Measurements from ENCODE around the gene TBXAS1. TPM values are rescaled to one million over a fixed set of nuclear protein-coding genes. Genes with fewer than 3 reads are reported as not detected.

TBXAS1 gene
- total and polyA plus RNA-seq, 4 donors, result 5.5 to 24.5 (median 16.9) TPM

- Histone ChIP-seq H3K4me3 (ENCODE audit: low read length in 2 of 2) (no peak overlapping the region), H3K27ac (ENCODE audit: low read depth in 1 of 2, low read length in 2 of 2) (no peak overlapping the region), H3K36me3 (ENCODE audit: control insufficient read depth in 1 of 2, insufficient read depth in 2 of 2, low read length in 1 of 2) (no peaks in the 10 kb centered on the region), H3K27me3 (ENCODE audit: control insufficient read depth in 1 of 2, insufficient read depth in 2 of 2, low read length in 1 of 2) (no peaks in the 10 kb centered on the region), H3K4me1 (ENCODE audit: control insufficient read depth in 1 of 2, insufficient read depth in 2 of 2, low read length in 2 of 2) (no peaks in the 10 kb centered on the region), H3K9me3 (ENCODE audit: control insufficient read depth, low read length) (no peaks in the 10 kb centered on the region)
- intact Hi-C loops (cut with DNase I), result no loop called here
- ATAC-seq (ENCODE audit: low FRiP score) (no peak), DNase-seq (peak in 1 of 2 donors; percentile 53)
- WGBS, 2 donors, result 89 to 90% methylated on average over 4 of the region's 4 CpGs
Observed at GRCh38 chr7:139820089-139820488, 9.0 kb upstream of the TBXAS1 start.

- ATAC-seq (ENCODE audit: low FRiP score), result no peak
- H3K9me3 ChIP-seq (ENCODE audit: control insufficient read depth, low read length), result no peaks in the 10 kb centered on the region
- no peak overlapping the region for H3K4me3 ChIP-seq (ENCODE audit: low read length in 2 of 2)
- 84 to 87% methylated on average over 14 of the region's 14 CpGs for WGBS, 2 donors
- no peak for DNase-seq
- H3K4me1 ChIP-seq (ENCODE audit: control insufficient read depth in 1 of 2, insufficient read depth in 2 of 2, low read length in 2 of 2), result no peaks in the 10 kb centered on the region
- intact Hi-C loops (cut with DNase I), result no loop called here
- no peaks in the 10 kb centered on the region for H3K36me3 ChIP-seq (ENCODE audit: control insufficient read depth in 1 of 2, insufficient read depth in 2 of 2, low read length in 1 of 2)
- H3K27ac ChIP-seq (ENCODE audit: low read depth in 1 of 2, low read length in 2 of 2), result no peak overlapping the region
- H3K27me3 ChIP-seq (ENCODE audit: control insufficient read depth in 1 of 2, insufficient read depth in 2 of 2, low read length in 1 of 2), result no peaks in the 10 kb centered on the region
Observed at GRCh38 chr7:139821349-139822105, 7.5 kb upstream of the TBXAS1 start.

- DNase-seq, result no peak
- Histone ChIP-seq H3K36me3 (ENCODE audit: control insufficient read depth in 1 of 2, insufficient read depth in 2 of 2, low read length in 1 of 2) (no peaks in the 10 kb centered on the region), H3K27ac (ENCODE audit: low read depth in 1 of 2, low read length in 2 of 2) (no peak overlapping the region), H3K4me3 (ENCODE audit: low read length in 2 of 2) (no peak overlapping the region), H3K27me3 (ENCODE audit: control insufficient read depth in 1 of 2, insufficient read depth in 2 of 2, low read length in 1 of 2) (no peaks in the 10 kb centered on the region), H3K4me1 (ENCODE audit: control insufficient read depth in 1 of 2, insufficient read depth in 2 of 2, low read length in 2 of 2) (no peaks in the 10 kb centered on the region), H3K9me3 (ENCODE audit: control insufficient read depth, low read length) (no peaks in the 10 kb centered on the region)
- ATAC-seq (ENCODE audit: low FRiP score), result no peak
- 95 to 97% methylated on average over 9 of the region's 9 CpGs for WGBS, 2 donors
- intact Hi-C loops (cut with DNase I), result no loop called here
Observed at GRCh38 chr7:139822855-139823254, 6.2 kb upstream of the TBXAS1 start.

GRCh38 chr7:139823959-139824521 is 5.0 kb upstream of the TBXAS1 start:
- no peaks in the 10 kb centered on the region for H3K4me1 ChIP-seq (ENCODE audit: control insufficient read depth in 1 of 2, insufficient read depth in 2 of 2, low read length in 2 of 2)

GRCh38 chr7:139825666-139826290 is 3.3 kb upstream of the TBXAS1 start:
- Histone ChIP-seq H3K4me1 (ENCODE audit: control insufficient read depth in 1 of 2, insufficient read depth in 2 of 2, low read length in 2 of 2) (no peaks in the 10 kb centered on the region), H3K27me3 (ENCODE audit: control insufficient read depth in 1 of 2, insufficient read depth in 2 of 2, low read length in 1 of 2) (no peaks in the 10 kb centered on the region), H3K36me3 (ENCODE audit: control insufficient read depth in 1 of 2, insufficient read depth in 2 of 2, low read length in 1 of 2) (no peaks in the 10 kb centered on the region), H3K27ac (ENCODE audit: low read depth in 1 of 2, low read length in 2 of 2) (no peak overlapping the region), H3K9me3 (ENCODE audit: control insufficient read depth, low read length) (no peaks in the 10 kb centered on the region), H3K4me3 (ENCODE audit: low read length in 2 of 2) (no peak overlapping the region)
- ATAC-seq (ENCODE audit: low FRiP score), result no peak
- DNase-seq, result no peak
- intact Hi-C loops (cut with DNase I), result no loop called here
- 64 to 73% methylated on average over 9 of the region's 9 CpGs for WGBS, 2 donors

More at GRCh38 chr7:139823959-139824521, 5.0 kb upstream of the TBXAS1 start:
- no peaks in the 10 kb centered on the region for H3K36me3 ChIP-seq (ENCODE audit: control insufficient read depth in 1 of 2, insufficient read depth in 2 of 2, low read length in 1 of 2)
- H3K9me3 ChIP-seq (ENCODE audit: control insufficient read depth, low read length), result no peaks in the 10 kb centered on the region
- no peaks in the 10 kb centered on the region for H3K27me3 ChIP-seq (ENCODE audit: control insufficient read depth in 1 of 2, insufficient read depth in 2 of 2, low read length in 1 of 2)
- H3K4me3 ChIP-seq (ENCODE audit: low read length in 2 of 2), result no peak overlapping the region
- WGBS, 2 donors, result 44 to 48% methylated on average over 8 of the region's 8 CpGs
- DNase-seq, result no peak
- intact Hi-C loops (cut with DNase I), result no loop called here
- ATAC-seq (ENCODE audit: low FRiP score), result no peak
- no peak overlapping the region for H3K27ac ChIP-seq (ENCODE audit: low read depth in 1 of 2, low read length in 2 of 2)

- intact Hi-C loops (cut with DNase I), result no loop called here
- Histone ChIP-seq H3K27me3 (ENCODE audit: control insufficient read depth in 1 of 2, insufficient read depth in 2 of 2, low read length in 1 of 2) (no peaks in the 10 kb centered on the region), H3K4me1 (ENCODE audit: control insufficient read depth in 1 of 2, insufficient read depth in 2 of 2, low read length in 2 of 2) (no peaks in the 10 kb centered on the region), H3K4me3 (ENCODE audit: low read length in 2 of 2) (no peak overlapping the region), H3K36me3 (ENCODE audit: control insufficient read depth in 1 of 2, insufficient read depth in 2 of 2, low read length in 1 of 2) (no peaks in the 10 kb centered on the region), H3K9me3 (ENCODE audit: control insufficient read depth, low read length) (no peaks in the 10 kb centered on the region), H3K27ac (ENCODE audit: low read depth in 1 of 2, low read length in 2 of 2) (no peak overlapping the region)
- ATAC-seq (ENCODE audit: low FRiP score) (no peak), DNase-seq (no peak)
Observed at GRCh38 chr7:139827042-139827441, 2.0 kb upstream of the TBXAS1 start.

GRCh38 chr7:139828446-139828845 is 618 bp upstream of the TBXAS1 start:
- no peak for ATAC-seq (ENCODE audit: low FRiP score)
- Histone ChIP-seq H3K4me3 (ENCODE audit: low read length in 2 of 2) (no peak overlapping the region), H3K27ac (ENCODE audit: low read depth in 1 of 2, low read length in 2 of 2) (no peak overlapping the region), H3K4me1 (ENCODE audit: control insufficient read depth in 1 of 2, insufficient read depth in 2 of 2, low read length in 2 of 2) (no peaks in the 10 kb centered on the region), H3K9me3 (ENCODE audit: control insufficient read depth, low read length) (no peaks in the 10 kb centered on the region), H3K27me3 (ENCODE audit: control insufficient read depth in 1 of 2, insufficient read depth in 2 of 2, low read length in 1 of 2) (no peaks in the 10 kb centered on the region), H3K36me3 (ENCODE audit: control insufficient read depth in 1 of 2, insufficient read depth in 2 of 2, low read length in 1 of 2) (no peaks in the 10 kb centered on the region)
- DNase-seq, result no peak
- intact Hi-C loops (cut with DNase I), result no loop called here
- WGBS, 2 donors, result 92 to 95% methylated on average over 2 of the region's 2 CpGs

- no peak for DNase-seq
- no peaks in the 10 kb centered on the region for H3K27me3 ChIP-seq (ENCODE audit: control insufficient read depth in 1 of 2, insufficient read depth in 2 of 2, low read length in 1 of 2)
- WGBS, 2 donors, result 45 to 62% methylated on average over 3 of the region's 3 CpGs
- H3K27ac ChIP-seq (ENCODE audit: low read depth in 1 of 2, low read length in 2 of 2), result no peak overlapping the region
- no peak for ATAC-seq (ENCODE audit: low FRiP score)
- H3K4me1 ChIP-seq (ENCODE audit: control insufficient read depth in 1 of 2, insufficient read depth in 2 of 2, low read length in 2 of 2), result no peaks in the 10 kb centered on the region
- H3K4me3 ChIP-seq (ENCODE audit: low read length in 2 of 2), result no peak overlapping the region
- H3K36me3 ChIP-seq (ENCODE audit: control insufficient read depth in 1 of 2, insufficient read depth in 2 of 2, low read length in 1 of 2), result no peaks in the 10 kb centered on the region
- intact Hi-C loops (cut with DNase I), result no loop called here
- no peaks in the 10 kb centered on the region for H3K9me3 ChIP-seq (ENCODE audit: control insufficient read depth, low read length)
Observed at GRCh38 chr7:139829775-139830117, 682 bp downstream of the TBXAS1 start.

GRCh38 chr7:139830292-139830691 is 1.2 kb downstream of the TBXAS1 start:
- 78% methylated on average over 4 of the region's 4 CpGs for WGBS, 2 donors
- intact Hi-C loops (cut with DNase I), result no loop called here
- Histone ChIP-seq H3K4me1 (ENCODE audit: control insufficient read depth in 1 of 2, insufficient read depth in 2 of 2, low read length in 2 of 2) (no peaks in the 10 kb centered on the region), H3K27ac (ENCODE audit: low read depth in 1 of 2, low read length in 2 of 2) (no peak overlapping the region), H3K36me3 (ENCODE audit: control insufficient read depth in 1 of 2, insufficient read depth in 2 of 2, low read length in 1 of 2) (no peaks in the 10 kb centered on the region), H3K4me3 (ENCODE audit: low read length in 2 of 2) (no peak overlapping the region), H3K9me3 (ENCODE audit: control insufficient read depth, low read length) (no peaks in the 10 kb centered on the region), H3K27me3 (ENCODE audit: control insufficient read depth in 1 of 2, insufficient read depth in 2 of 2, low read length in 1 of 2) (no peaks in the 10 kb centered on the region)
- no peak for DNase-seq
- no peak for ATAC-seq (ENCODE audit: low FRiP score)
